Lower lobe of right lung (tissue), 2 donors: ENCODE data around the gene PRKG1. TPM values are rescaled to one million over a fixed set of nuclear protein-coding genes. Genes with fewer than 3 reads are reported as not detected.

Experiments
- ATAC-seq, 2 donors: fragments of 200-7000 bp; cut with Tn5 transposase; one replicate each; pipeline ENCODE4 v1.9.1; 2020 to 2022; ENCODE audit warnings: mild to moderate bottlenecking in 2 of 2, moderate library complexity in 2 of 2
- DNase-seq: peaks from one replicate; pipeline ENCODE4 v3.0.0-alpha.2; 2020
- H3K27ac ChIP-seq: fragments of 200-600 bp; one replicate; pipeline ENCODE4 v1.8.0; 2022
- H3K27me3 ChIP-seq: fragments of 200-600 bp; one replicate; pipeline ENCODE4 v1.8.0; 2022; ENCODE audit warnings: low read depth
- H3K36me3 ChIP-seq: fragments of 200-600 bp; one replicate; pipeline ENCODE4 v1.8.0; 2022; ENCODE audit warnings: mild to moderate bottlenecking
- H3K4me1 ChIP-seq: fragments of 200-600 bp; one replicate; pipeline ENCODE4 v1.8.0; 2022
- H3K4me3 ChIP-seq: fragments of 200-600 bp; one replicate; pipeline ENCODE4 v1.8.0; 2022; ENCODE audit warnings: mild to moderate bottlenecking
- H3K9me3 ChIP-seq: fragments of 200-600 bp; one replicate; pipeline ENCODE4 v1.8.0; 2022
- CTCF ChIP-seq: fragments of 200-600 bp; IDR thresholded peaks from one replicate; pipeline ENCODE4 v1.8.0; 2022; ENCODE audit warnings: antibody characterized with exemption, mild to moderate bottlenecking
- intact Hi-C: fragments of 100-400 bp; cut with DNase I; formaldehyde crosslinking; loops from one replicate; pipeline ENCODE4 v1.11.0; 2022
- total RNA-seq: library from RNA; stranded (reverse); fragmentation: NEBNext Ultra II Directional; extraction: Animal tissue kit (Norgen Biotek cat#: 25700); gene quantifications from one replicate; pipeline ENCODE4 v1.2.1, GENCODE V29; 2021
- donor health status: DM: no; HTN: yes; CAD: no; lungs with severe emphysema.

Gene PRKG1
- total RNA-seq, 1 donor from 2014 or later, result 23.6 TPM

- intact Hi-C loops, result no loop called here
- Histone ChIP-seq H3K36me3 (no peaks in the 10 kb centered on the region), H3K9me3 (no peaks in the 10 kb centered on the region), H3K4me3 (no peak overlapping the region), H3K27me3 (no peaks in the 10 kb centered on the region), H3K4me1 (no peaks in the 10 kb centered on the region), H3K27ac (no peak overlapping the region)
- ATAC-seq (no peak), DNase-seq (no peak)
- TF ChIP-seq CTCF, result no peak
Observed at GRCh38 chr10:51363415-51363814, 289.1 kb downstream of the PRKG1 start.

GRCh38 chr10:51364674-51365073, 290.4 kb downstream of the PRKG1 start:
- H3K4me1 ChIP-seq, result no peaks in the 10 kb centered on the region
- H3K27ac ChIP-seq, result no peak overlapping the region
- DNase-seq (no peak), ATAC-seq (no peak)
- no peaks in the 10 kb centered on the region for H3K27me3 ChIP-seq
- no peaks in the 10 kb centered on the region for H3K36me3 ChIP-seq
- H3K9me3 ChIP-seq, result no peaks in the 10 kb centered on the region
- intact Hi-C loops, result no loop called here
- TF ChIP-seq CTCF, result no peak
- no peak overlapping the region for H3K4me3 ChIP-seq

- ATAC-seq, result no peak
- no peak overlapping the region for H3K4me3 ChIP-seq
- no peaks in the 10 kb centered on the region for H3K9me3 ChIP-seq
- H3K4me1 ChIP-seq, result no peaks in the 10 kb centered on the region
- no peak overlapping the region for H3K27ac ChIP-seq
- H3K27me3 ChIP-seq, result no peaks in the 10 kb centered on the region
- H3K36me3 ChIP-seq, result no peaks in the 10 kb centered on the region
- TF ChIP-seq CTCF, result no peak
- intact Hi-C loops, result no loop called here
- no peak for DNase-seq
Observed at GRCh38 chr10:51366044-51366443, 291.8 kb downstream of the PRKG1 start.

GRCh38 chr10:51367127-51367526, 292.8 kb downstream of the PRKG1 start:
- Histone ChIP-seq H3K27me3 (no peaks in the 10 kb centered on the region), H3K9me3 (no peaks in the 10 kb centered on the region), H3K4me1 (no peaks in the 10 kb centered on the region), H3K4me3 (peak overlapping the region; percentile 7), H3K27ac (no peak overlapping the region), H3K36me3 (no peaks in the 10 kb centered on the region)
- intact Hi-C loops, result no loop called here
- no peak for TF ChIP-seq CTCF
- no peak for ATAC-seq
- DNase-seq, result no peak

- Histone ChIP-seq H3K9me3 (no peaks in the 10 kb centered on the region), H3K36me3 (no peaks in the 10 kb centered on the region), H3K4me3 (no peak overlapping the region), H3K4me1 (no peaks in the 10 kb centered on the region), H3K27ac (no peak overlapping the region), H3K27me3 (no peaks in the 10 kb centered on the region)
- intact Hi-C loops, result no loop called here
- TF ChIP-seq CTCF, result no peak
- DNase-seq, result no peak
- ATAC-seq, result no peak
Observed at GRCh38 chr10:51367694-51368093, 293.4 kb downstream of the PRKG1 start.

GRCh38 chr10:51368943-51369342, 294.7 kb downstream of the PRKG1 start:
- no peak for TF ChIP-seq CTCF
- DNase-seq (no peak), ATAC-seq (no peak)
- Histone ChIP-seq H3K36me3 (no peaks in the 10 kb centered on the region), H3K27ac (no peak overlapping the region), H3K27me3 (no peaks in the 10 kb centered on the region), H3K4me3 (no peak overlapping the region), H3K9me3 (no peaks in the 10 kb centered on the region), H3K4me1 (no peaks in the 10 kb centered on the region)
- intact Hi-C loops, result no loop called here
